Ishikawa (cell line): ENCODE data around the gene GCG.

ENCODE experiments used
- CREB1 ChIP-seq: IDR thresholded peaks from 2 replicates; pipeline ENCODE4 v1.6.1; 2012; ENCODE audit warnings: low read depth
- EGR1 ChIP-seq: IDR thresholded peaks from 2 replicates; pipeline ENCODE4 v1.6.1; 2012
- EP300 ChIP-seq: IDR thresholded peaks from 2 replicates; pipeline ENCODE4 v1.6.1; 2012; ENCODE audit warnings: borderline replicate concordance
- FOXM1 ChIP-seq: IDR thresholded peaks from 2 replicates; pipeline ENCODE4 v1.6.1; 2012; ENCODE audit warnings: low read depth, borderline replicate concordance
- MAX ChIP-seq: IDR thresholded peaks from 2 replicates; pipeline ENCODE4 v1.6.1; 2012
- RAD21 ChIP-seq: IDR thresholded peaks from 2 replicates; pipeline ENCODE4 v1.6.1; 2012; ENCODE audit warnings: low read depth
- REST ChIP-seq: IDR thresholded peaks from 2 replicates; pipeline ENCODE4 v1.6.1; 2012; ENCODE audit warnings: low read depth, mild to moderate bottlenecking
- TAF1 ChIP-seq: IDR thresholded peaks from 2 replicates; pipeline ENCODE4 v1.6.1; 2012; ENCODE audit warnings: low read depth, mild to moderate bottlenecking
- TCF12 ChIP-seq: IDR thresholded peaks from 2 replicates; pipeline ENCODE4 v1.6.1; 2012; ENCODE audit warnings: low read depth
- USF1 ChIP-seq: IDR thresholded peaks from 2 replicates; pipeline ENCODE4 v1.6.1; 2012
- ZBTB7A ChIP-seq: IDR thresholded peaks from 2 replicates; pipeline ENCODE4 v1.6.1; 2012; ENCODE audit warnings: low read depth

- TF ChIP-seq CREB1 (no peak), REST (peak; percentile 31; the same call in 1 of the 2 replicates), TCF12 (no peak), EP300 (no peak), MAX (no peak), FOXM1 (no peak), RAD21 (no peak), USF1 (0 out of 2 replicates have a peak, but pooled peaks have one; percentile 18), TAF1 (no peak), EGR1 (no peak), ZBTB7A (no peak)
Measured at GRCh38 chr2:162103443-162104009, 48.5 kb downstream of the GCG start.
